IMR-90 (cell line): ENCODE measurements around the gene ZNF597. TPM values are rescaled to one million over a fixed set of nuclear protein-coding genes. Genes with fewer than 3 reads are reported as not detected.

Source experiments
- ATAC-seq: fragments of 200-7000 bp; cut with Tn5 transposase; 2 replicates; pipeline ENCODE4 v1.9.1; 2020; ENCODE audit warnings: low read depth, mild to moderate bottlenecking, moderate library complexity
- BruUV-seq: library from RNA; stranded (reverse); fragments of 400-500 nt; replicated peaks from 2 replicates; lab custom pipeline; 2021; lab: Mats Ljungman, UMichigan
- CTCF ChIA-PET: fragments of 300-600 bp; formaldehyde crosslinking; extraction: SDS; loops from one replicate; lab custom pipeline; 2021; ENCODE audit warnings: antibody characterized with exemption; lab: Yijun Ruan, JAX
- POLR2A ChIA-PET: fragments of 300-600 bp; sonication (Branson Sonifier 250); formaldehyde crosslinking; loops from one replicate; lab custom pipeline; 2022; ENCODE audit warnings: antibody characterized with exemption; ENCODE audit not compliant: unreplicated experiment; lab: Charles Lee
- DNase-seq: peaks from one replicate; pipeline ENCODE4 v3.0.0; 2013
- H2AFZ ChIP-seq: replicated peaks from 2 replicates; pipeline ENCODE3; 2013; ENCODE audit warnings: low read length, mild to moderate bottlenecking; ENCODE audit not compliant: poor library complexity
- H2AK5ac ChIP-seq: 2 replicates; pipeline ENCODE4 v1.6.1; 2013; ENCODE audit warnings: low read depth, low read length, inconsistent platforms
- H2AK9ac ChIP-seq: replicated peaks from 2 replicates; pipeline ENCODE3; 2013; ENCODE audit warnings: mild to moderate bottlenecking, low read depth, low read length, moderate library complexity; ENCODE audit not compliant: poor library complexity
- H2BK120ac ChIP-seq: 2 replicates; pipeline ENCODE4 v1.6.1; 2013; ENCODE audit warnings: low read depth, low read length, inconsistent platforms
- H2BK15ac ChIP-seq: 3 replicates; pipeline ENCODE4 v1.6.1; 2013; ENCODE audit warnings: low read depth, low read length, inconsistent platforms
- H2BK20ac ChIP-seq: 2 replicates; pipeline ENCODE4 v1.6.1; 2013; ENCODE audit warnings: low read depth, mild to moderate bottlenecking, inconsistent platforms, low read length, moderate library complexity
- H2BK5ac ChIP-seq: 2 replicates; pipeline ENCODE4 v1.6.1; 2013; ENCODE audit warnings: mild to moderate bottlenecking, low read depth, low read length, inconsistent platforms; ENCODE audit not compliant: poor library complexity, severe bottlenecking
- H3K14ac ChIP-seq: replicated peaks from 2 replicates; pipeline ENCODE4 v1.6.1; 2013; ENCODE audit warnings: low read depth, low read length, inconsistent platforms
- H3K18ac ChIP-seq: 2 replicates; pipeline ENCODE4 v1.6.1; 2013; ENCODE audit warnings: low read depth, low read length, control low read depth
- H3K23ac ChIP-seq: 2 replicates; pipeline ENCODE4 v1.6.1; 2013; ENCODE audit warnings: low read depth, low read length, inconsistent platforms
- H3K27ac ChIP-seq: 2 replicates; pipeline ENCODE4 v1.5.1; 2013; ENCODE audit warnings: mild to moderate bottlenecking, control low read depth, low read length; ENCODE audit not compliant: insufficient read depth
- H3K27me3 ChIP-seq: 2 replicates; pipeline ENCODE4 v1.6.1; 2013; ENCODE audit warnings: low read length; ENCODE audit not compliant: control insufficient read depth, insufficient read depth
- H3K36me3 ChIP-seq: 2 replicates; pipeline ENCODE4 v1.6.1; 2013; ENCODE audit warnings: low read length, mixed read lengths; ENCODE audit not compliant: control insufficient read depth, insufficient read depth
- H3K4ac ChIP-seq: 2 replicates; pipeline ENCODE4 v1.6.1; 2013; ENCODE audit warnings: low read depth, low read length, inconsistent platforms
- H3K4me1 ChIP-seq: 2 replicates; pipeline ENCODE4 v1.6.1; 2013; ENCODE audit warnings: low read length, mixed read lengths; ENCODE audit not compliant: control insufficient read depth, insufficient read depth
- H3K4me2 ChIP-seq: 2 replicates; pipeline ENCODE4 v1.6.1; 2013; ENCODE audit warnings: low read depth, mild to moderate bottlenecking, control low read depth, low read length, moderate library complexity
- H3K4me3 ChIP-seq: 2 replicates; pipeline ENCODE4 v1.5.1; 2013; ENCODE audit warnings: low read depth, mild to moderate bottlenecking, control low read depth, low read length, moderate library complexity; ENCODE audit not compliant: insufficient read depth
- H3K56ac ChIP-seq: 2 replicates; pipeline ENCODE4 v1.6.1; 2013; ENCODE audit warnings: low read length, inconsistent platforms; ENCODE audit not compliant: insufficient read depth; ENCODE audit errors: extremely low read depth
- H3K79me1 ChIP-seq, 2 experiments: 2 replicates each; pipeline ENCODE4 v1.6.1; 2013; ENCODE audit warnings: low read length in 2 of 2, inconsistent platforms in 1 of 2, low read depth in 1 of 2
- H3K9ac ChIP-seq: 2 replicates; pipeline ENCODE4 v1.6.1; 2013; ENCODE audit warnings: low read depth, low read length, control low read depth
- H3K9me1 ChIP-seq: 2 replicates; pipeline ENCODE4 v1.6.1; 2013; ENCODE audit warnings: low read length, inconsistent platforms; ENCODE audit not compliant: insufficient read depth
- H3K9me3 ChIP-seq: 2 replicates; pipeline ENCODE4 v1.6.1; 2013; ENCODE audit warnings: low read length; ENCODE audit not compliant: control insufficient read depth, insufficient read depth
- H4K20me1 ChIP-seq: 2 replicates; pipeline ENCODE4 v1.6.1; 2013; ENCODE audit warnings: low read length, inconsistent platforms; ENCODE audit not compliant: insufficient read depth
- H4K5ac ChIP-seq: 2 replicates; pipeline ENCODE4 v1.6.1; 2013; ENCODE audit warnings: mild to moderate bottlenecking, low read depth, low read length, control low read depth
- H4K8ac ChIP-seq, 2 experiments: 2 replicates each; pipeline ENCODE4 v1.6.1; 2013; ENCODE audit warnings: low read depth in 2 of 2, low read length in 2 of 2, control low read depth in 1 of 2, inconsistent platforms in 1 of 2
- H4K91ac ChIP-seq: 2 replicates; pipeline ENCODE4 v1.6.1; 2013; ENCODE audit warnings: low read depth, low read length, inconsistent platforms; ENCODE audit not compliant: insufficient read depth
- BHLHE40 ChIP-seq: fragments of 150-350 bp; IDR thresholded peaks from 2 replicates; pipeline ENCODE4 v1.6.1; 2016; ENCODE audit warnings: mild to moderate bottlenecking, low read depth, low read length
- CEBPB ChIP-seq: IDR thresholded peaks from 2 replicates; pipeline ENCODE4 v1.6.1; 2012; ENCODE audit warnings: low read depth, low read length, improper control_type of control experiment
- CTCF ChIP-seq: conservative IDR thresholded peaks from 2 replicates; pipeline ENCODE4 v1.5.1; 2012; ENCODE audit warnings: mild to moderate bottlenecking, low read depth, low read length, improper control_type of control experiment
- ELK1 ChIP-seq: fragments of 150-350 bp; IDR thresholded peaks from 2 replicates; pipeline ENCODE4 v1.6.1; 2016; ENCODE audit warnings: low read depth, mild to moderate bottlenecking, low read length, moderate library complexity, borderline replicate concordance
- MAFK ChIP-seq: IDR thresholded peaks from 2 replicates; pipeline ENCODE4 v1.6.1; 2012; ENCODE audit warnings: low read depth, low read length, improper control_type of control experiment
- MAZ ChIP-seq: IDR thresholded peaks from 2 replicates; pipeline ENCODE4 v1.6.1; 2012; ENCODE audit warnings: low read depth, mild to moderate bottlenecking, low read length, improper control_type of control experiment, moderate library complexity, borderline replicate concordance
- NFE2L2 ChIP-seq: fragments of 150-350 bp; IDR thresholded peaks from 2 replicates; pipeline ENCODE4 v1.6.1; 2016; ENCODE audit warnings: low read depth, mild to moderate bottlenecking, low read length
- RFX5 ChIP-seq: IDR thresholded peaks from 2 replicates; pipeline ENCODE4 v1.8.0; 2012; ENCODE audit warnings: low read depth, mild to moderate bottlenecking, low read length, moderate library complexity
- SMC3 ChIP-seq: fragments of 150-350 bp; IDR thresholded peaks from 2 replicates; pipeline ENCODE4 v1.6.1; 2016; ENCODE audit warnings: low read depth, mild to moderate bottlenecking, antibody characterized with exemption, low read length, moderate library complexity
- USF2 ChIP-seq: fragments of 150-350 bp; IDR thresholded peaks from 2 replicates; pipeline ENCODE4 v1.6.1; 2017; ENCODE audit warnings: mild to moderate bottlenecking, antibody characterized with exemption, low read length, low read depth
- WGBS, 2 experiments: methylation state at CpG; one replicate each; pipeline versions ENCODE4 v1.1.5 to v1.1.7; 2013; ENCODE audit warnings: missing lambda C conversion rate in 2 of 2; ENCODE audit not compliant: insufficient read length in 1 of 2; ENCODE audit errors: extremely low coverage in 2 of 2; 5-methylcytosine and 5-hydroxymethylcytosine counted together
- dilution Hi-C: fragments of 300-500 bp; cut with HindIII; formaldehyde crosslinking; loops from one replicate; pipeline ENCODE4 v1.14.3; 2018; ENCODE audit warnings: low sequenced_read_pairs; ENCODE audit not compliant: unreplicated experiment
- in situ Hi-C: fragments of 300-500 bp; cut with MboI; formaldehyde crosslinking; loops from 3 replicates; pipeline ENCODE4 v1.14.3; 2019; ENCODE audit warnings: low sequenced_read_pairs, inconsistent platforms, mixed read lengths
- intact Hi-C: fragments of 100-400 bp; cut with micrococcal nuclease; formaldehyde crosslinking; loops from 2 replicates; pipeline ENCODE4 v1.10.0; 2022
- polyA plus RNA-seq, 3 experiments: library from polyadenylated mRNA; depleted of rRNA; stranded (reverse); fragments of >200 nt; gene quantifications; 2 replicates each; pipeline ENCODE4 v1.2.3, GENCODE V29; 2012; ENCODE audit warnings: low replicate concordance in 1 of 3
- total RNA-seq: library from RNA; depleted of rRNA; stranded (reverse); fragments of >200 nt; gene quantifications from 2 replicates; pipeline ENCODE4 v1.2.3, GENCODE V29; 2012

ZNF597 gene
- total and polyA plus RNA-seq, 2 of the 4 experiments (the other 2 are of a cell fraction) = 0.91 to 3.0 TPM

- H3K27ac ChIP-seq = no peak overlapping the region
- H2AK9ac ChIP-seq = no peak overlapping the region
- H3K79me1 ChIP-seq = no peaks in the 10 kb centered on the region
- H3K56ac ChIP-seq = no peak overlapping the region
- in situ Hi-C loops = no loop called here
- H3K36me3 ChIP-seq = peaks cover 6% of the 10 kb centered on the region
- ChIA-PET POLR2A (no interaction called here), CTCF (no interaction called here)
- no peak overlapping the region for H3K4me3 ChIP-seq
- no peaks in the 10 kb centered on the region for H3K4me1 ChIP-seq
- no TSS peak for BruUV-seq
- H4K91ac ChIP-seq = no peak overlapping the region
- TF ChIP-seq CTCF = no peak
- TF ChIP-seq NFE2L2 = no peak
- TF ChIP-seq USF2 = no peak
- no peak for TF ChIP-seq RFX5
- no peak for TF ChIP-seq BHLHE40
- no peak for TF ChIP-seq SMC3
- no peak for TF ChIP-seq ELK1
- TF ChIP-seq MAZ = no peak
- no peak for TF ChIP-seq CEBPB
- TF ChIP-seq MAFK = no peak
- H3K14ac ChIP-seq = no peak overlapping the region
- no peak overlapping the region for H3K4me2 ChIP-seq
- no peak for ATAC-seq
- no peak overlapping the region for H3K4ac ChIP-seq
- H3K9me1 ChIP-seq = no peaks in the 10 kb centered on the region
- no peak overlapping the region for H3K23ac ChIP-seq
- no peaks in the 10 kb centered on the region for H3K27me3 ChIP-seq
- intact Hi-C loops = no loop called here
- no peak overlapping the region for H2AK5ac ChIP-seq
- dilution Hi-C loops = no loop called here
- DNase-seq = no peak
- H3K18ac ChIP-seq = no peak overlapping the region
- no peak overlapping the region for H2BK15ac ChIP-seq
- H2BK5ac ChIP-seq = no peak overlapping the region
- H4K5ac ChIP-seq = no peak overlapping the region
- peak overlapping the region; percentile 21 for H2AFZ ChIP-seq
- no peaks in the 10 kb centered on the region for H4K20me1 ChIP-seq
- H2BK120ac ChIP-seq = no peak overlapping the region
- 37% methylated on average over 8 of the region's 29 CpGs; no CpG with 5 or more reads in 1 of the 2 experiments for WGBS, 2 experiments
- no peak overlapping the region for H3K9ac ChIP-seq
- H3K9me3 ChIP-seq = peaks cover 59% of the 10 kb centered on the region
- no peak overlapping the region for H4K8ac ChIP-seq
- H2BK20ac ChIP-seq = no peak overlapping the region
Measured at GRCh38 chr16:3413730-3414379, 29.4 kb downstream of the ZNF597 start.
